Loucy (cell line): ENCODE measurements around the gene NAT8L.

Experiments used
- H2AFZ ChIP-seq: fragments of 200-600 bp; sonication (generic); 2 replicates; pipeline ENCODE4 v1.6.0; 2016; ENCODE audit warnings: antibody characterized with exemption, mild to moderate bottlenecking, low read length, moderate library complexity
- H3F3A ChIP-seq: fragments of 200-600 bp; 2 replicates; pipeline ENCODE4 v1.6.0; 2016; ENCODE audit warnings: antibody characterized with exemption, low read depth, mild to moderate bottlenecking
- H3K27me3 ChIP-seq: fragments of 200-600 bp; sonication (generic); 2 replicates; pipeline ENCODE4 v1.6.1; 2014; ENCODE audit warnings: low read length, mild to moderate bottlenecking; ENCODE audit not compliant: insufficient read depth, poor library complexity, severe bottlenecking
- H3K36me3 ChIP-seq: fragments of 200-600 bp; sonication (generic); 2 replicates; pipeline ENCODE4 v1.6.1; 2016; ENCODE audit warnings: low read length; ENCODE audit not compliant: insufficient read depth
- H3K4me1 ChIP-seq: fragments of 200-600 bp; sonication (generic); 2 replicates; pipeline ENCODE4 v1.5.1; 2014; ENCODE audit warnings: low read length, mild to moderate bottlenecking; ENCODE audit not compliant: insufficient read depth, poor library complexity, severe bottlenecking
- H3K4me2 ChIP-seq: fragments of 200-600 bp; sonication (generic); 2 replicates; pipeline ENCODE4 v1.6.0; 2014; ENCODE audit warnings: antibody characterized with exemption, low read length, low read depth, mild to moderate bottlenecking; ENCODE audit not compliant: poor library complexity, severe bottlenecking
- H3K4me3 ChIP-seq: fragments of 200-600 bp; sonication (generic); 2 replicates; pipeline ENCODE4 v1.5.1; 2014; ENCODE audit warnings: low read length, mild to moderate bottlenecking, mixed read lengths; ENCODE audit not compliant: poor library complexity, severe bottlenecking
- H3K79me2 ChIP-seq: fragments of 200-600 bp; sonication (generic); 2 replicates; pipeline ENCODE4 v1.6.1; 2014; ENCODE audit warnings: low read length; ENCODE audit not compliant: insufficient read depth
- H3K9ac ChIP-seq: fragments of 200-600 bp; sonication (generic); 2 replicates; pipeline ENCODE4 v1.6.0; 2014; ENCODE audit warnings: mild to moderate bottlenecking, low read depth, low read length, moderate library complexity; ENCODE audit not compliant: poor library complexity, severe bottlenecking
- H3K9me2 ChIP-seq: fragments of 200-600 bp; sonication (generic); replicated peaks from 2 replicates; pipeline ENCODE4 v1.6.1; 2016; ENCODE audit warnings: low read depth, low read length, mixed read lengths
- H3K9me3 ChIP-seq: fragments of 200-600 bp; sonication (generic); 2 replicates; pipeline ENCODE4 v1.6.1; 2014; ENCODE audit warnings: mild to moderate bottlenecking, antibody characterized with exemption, low read length, low read depth; ENCODE audit not compliant: insufficient read depth
- H4K20me1 ChIP-seq: fragments of 200-600 bp; sonication (generic); 2 replicates; pipeline ENCODE4 v1.6.0; 2014; ENCODE audit warnings: antibody characterized with exemption, low read length, mild to moderate bottlenecking; ENCODE audit not compliant: insufficient read depth, poor library complexity, severe bottlenecking
- CTCF ChIP-seq: fragments of 200-600 bp; sonication (generic); conservative IDR thresholded peaks from 2 replicates; pipeline ENCODE4 v1.5.1; 2014; ENCODE audit warnings: mild to moderate bottlenecking, antibody characterized with exemption, low read length
- EZH2phosphoT487 ChIP-seq: fragments of 200-600 bp; IDR thresholded peaks from 2 replicates; pipeline ENCODE4 v1.6.1; 2018; ENCODE audit warnings: antibody characterized with exemption, mild to moderate bottlenecking, moderate library complexity, borderline replicate concordance

Gene NAT8L

GRCh38 chr4:2043396-2044118, 15.6 kb upstream of the NAT8L start:
- H3K9me3 ChIP-seq = no peaks in the 10 kb centered on the region
- no peaks in the 10 kb centered on the region for H3K27me3 ChIP-seq
- no peaks in the 10 kb centered on the region for H3K36me3 ChIP-seq
- H3K9ac ChIP-seq = no peak overlapping the region
- no peak overlapping the region for H3K4me3 ChIP-seq
- H3K9me2 ChIP-seq = no peaks in the 10 kb centered on the region
- TF ChIP-seq EZH2phosphoT487 (no peak), CTCF (no peak)
- no peak overlapping the region for H2AFZ ChIP-seq
- H3F3A ChIP-seq = no peaks in the 10 kb centered on the region
- no peak overlapping the region for H3K4me2 ChIP-seq
- no peaks in the 10 kb centered on the region for H4K20me1 ChIP-seq
- no peaks in the 10 kb centered on the region for H3K4me1 ChIP-seq
- H3K79me2 ChIP-seq = no peaks in the 10 kb centered on the region

GRCh38 chr4:2044119-2044485, 15.0 kb upstream of the NAT8L start:
- H3K4me3 ChIP-seq = no peak overlapping the region
- no peak overlapping the region for H3K9ac ChIP-seq
- H3K9me2 ChIP-seq = no peaks in the 10 kb centered on the region
- H2AFZ ChIP-seq = no peak overlapping the region
- H4K20me1 ChIP-seq = no peaks in the 10 kb centered on the region
- no peak for TF ChIP-seq CTCF
- no peak for TF ChIP-seq EZH2phosphoT487
- H3K4me2 ChIP-seq = no peak overlapping the region
- no peaks in the 10 kb centered on the region for H3F3A ChIP-seq
- no peaks in the 10 kb centered on the region for H3K9me3 ChIP-seq
- H3K79me2 ChIP-seq = no peaks in the 10 kb centered on the region
- H3K4me1 ChIP-seq = no peaks in the 10 kb centered on the region
- H3K27me3 ChIP-seq = no peaks in the 10 kb centered on the region
- no peaks in the 10 kb centered on the region for H3K36me3 ChIP-seq

- Histone ChIP-seq H3K9me3 (no peaks in the 10 kb centered on the region), H3K27me3 (no peaks in the 10 kb centered on the region), H4K20me1 (no peaks in the 10 kb centered on the region), H2AFZ (no peak overlapping the region), H3K79me2 (no peaks in the 10 kb centered on the region), H3K9ac (no peak overlapping the region), H3K4me3 (no peak overlapping the region), H3K9me2 (no peaks in the 10 kb centered on the region), H3F3A (no peaks in the 10 kb centered on the region), H3K4me2 (no peak overlapping the region), H3K36me3 (no peaks in the 10 kb centered on the region), H3K4me1 (no peaks in the 10 kb centered on the region)
- TF ChIP-seq EZH2phosphoT487 (no peak), CTCF (no peak)
Measured at GRCh38 chr4:2044542-2045517, 14.3 kb upstream of the NAT8L start.
